GM19238 (cell line): Measurements from ENCODE around the gene BMP8B.

Source experiments
- DNase-seq: peaks from one replicate; pipeline ENCODE4 v3.0.0; 2011; ENCODE audit warnings: low spot score; ENCODE audit not compliant: insufficient read length

Gene BMP8B

GRCh38 chr1:39760074-39761008, 28.3 kb downstream of the BMP8B start:
- no peak for DNase-seq

GRCh38 chr1:39759436-39759726, 29.3 kb downstream of the BMP8B start:
- no peak for DNase-seq

- DNase-seq = no peak
These were observed 29.9 kb downstream of the BMP8B start for GRCh38 chr1:39758556-39759435.

- DNase-seq = no peak
These were observed 31.2 kb downstream of the BMP8B start for GRCh38 chr1:39757501-39757900.

GRCh38 chr1:39755965-39756659, 32.6 kb downstream of the BMP8B start:
- no peak for DNase-seq

- no peak for DNase-seq
These were observed 33.7 kb downstream of the BMP8B start for GRCh38 chr1:39754906-39755504.

GRCh38 chr1:39754026-39754570, 34.6 kb downstream of the BMP8B start:
- DNase-seq = no peak

- no peak for DNase-seq
These were observed 35.3 kb downstream of the BMP8B start for GRCh38 chr1:39753132-39754025.

- DNase-seq = no peak
These were observed 36.0 kb downstream of the BMP8B start for GRCh38 chr1:39752703-39753102.

GRCh38 chr1:39751595-39751994, 37.1 kb downstream of the BMP8B start:
- DNase-seq = no peak

GRCh38 chr1:39745016-39745670, 43.5 kb downstream of the BMP8B start:
- no peak for DNase-seq

- peak; percentile 90 for DNase-seq
These were observed 49.9 kb downstream of the BMP8B start, which contains the start of gene PPIE for GRCh38 chr1:39738622-39739366. Gene PPIE (plus strand): TSS chr1:39738882. CDS start chr1:39738901, 19 bp downstream.

GRCh38 chr1:39737546-39738169, 51.0 kb downstream of the BMP8B start:
- DNase-seq = no peak

- DNase-seq = no peak
These were observed 52.9 kb downstream of the BMP8B start for GRCh38 chr1:39735731-39736130.

GRCh38 chr1:39733161-39733560, 55.5 kb downstream of the BMP8B start:
- no peak for DNase-seq

GRCh38 chr1:39732730-39733129, 55.9 kb downstream of the BMP8B start:
- no peak for DNase-seq

- no peak for DNase-seq
These were observed 58.8 kb downstream of the BMP8B start for GRCh38 chr1:39729842-39730241.

GRCh38 chr1:39729030-39729429, 59.6 kb downstream of the BMP8B start:
- no peak for DNase-seq
